Fibroblast of skin of abdomen (primary cell): ENCODE results near the gene PAOX.

ENCODE experiments used
- DNase-seq: peaks from one replicate; pipeline ENCODE4 v3.0.0-alpha.2; 2013

PAOX gene

GRCh38 chr10:133440633-133441285 lies 61.7 kb downstream of the PAOX start:
- DNase-seq: no peak
